ENCODE results near the gene GMDS.

DNA sequence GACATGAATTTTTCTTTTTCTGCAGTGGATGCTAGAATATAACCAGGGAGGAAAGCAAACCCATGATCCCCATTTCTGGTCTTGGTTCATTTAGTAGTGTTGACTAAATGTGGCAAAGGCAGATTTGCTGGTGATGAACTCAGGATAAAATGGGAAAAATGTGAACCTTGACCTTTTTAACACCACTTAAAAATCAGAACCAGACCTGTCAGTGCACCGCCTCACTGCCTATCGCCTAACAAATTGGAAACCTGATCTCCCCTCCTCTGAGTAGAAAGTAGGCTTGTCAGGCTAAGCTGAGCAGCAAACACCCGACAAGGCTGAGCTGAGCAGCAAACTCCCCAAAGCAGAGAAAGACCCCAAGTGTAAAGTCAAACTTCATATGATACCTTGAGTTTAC is 380.9 kb downstream of the GMDS start:
- TF ChIP-seq EZH2phosphoT487 (IDR thresholded peaks at IDR 0.05; ENCODE audit: low read depth), result no peak
- TF ChIP-seq, protein P1, sequence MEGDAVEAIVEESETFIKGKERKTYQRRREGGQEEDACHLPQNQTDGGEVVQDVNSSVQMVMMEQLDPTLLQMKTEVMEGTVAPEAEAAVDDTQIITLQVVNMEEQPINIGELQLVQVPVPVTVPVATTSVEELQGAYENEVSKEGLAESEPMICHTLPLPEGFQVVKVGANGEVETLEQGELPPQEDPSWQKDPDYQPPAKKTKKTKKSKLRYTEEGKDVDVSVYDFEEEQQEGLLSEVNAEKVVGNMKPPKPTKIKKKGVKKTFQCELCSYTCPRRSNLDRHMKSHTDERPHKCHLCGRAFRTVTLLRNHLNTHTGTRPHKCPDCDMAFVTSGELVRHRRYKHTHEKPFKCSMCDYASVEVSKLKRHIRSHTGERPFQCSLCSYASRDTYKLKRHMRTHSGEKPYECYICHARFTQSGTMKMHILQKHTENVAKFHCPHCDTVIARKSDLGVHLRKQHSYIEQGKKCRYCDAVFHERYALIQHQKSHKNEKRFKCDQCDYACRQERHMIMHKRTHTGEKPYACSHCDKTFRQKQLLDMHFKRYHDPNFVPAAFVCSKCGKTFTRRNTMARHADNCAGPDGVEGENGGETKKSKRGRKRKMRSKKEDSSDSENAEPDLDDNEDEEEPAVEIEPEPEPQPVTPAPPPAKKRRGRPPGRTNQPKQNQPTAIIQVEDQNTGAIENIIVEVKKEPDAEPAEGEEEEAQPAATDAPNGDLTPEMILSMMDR (IDR thresholded peaks at IDR 0.05; ENCODE audit: low read depth, low read length), result no peak

All from OCI-LY3 (cell line).